ENCODE data around the gene ERC1. TPM values are rescaled to one million over a fixed set of nuclear protein-coding genes. Genes with fewer than 3 reads are reported as not detected.

Gene ERC1
- total RNA-seq (2022; extraction: Qiagen RNA extraction): 12.0 to 16.8 TPM (median 14.1 TPM) in 5 replicates

GRCh38 chr12:990661-991349 is at the start of gene ERC1:
Gene ERC1, plus strand, starts transcription at chr12:991223. Its CDS starts 36,681 bp downstream, at chr12:1027904.

GRCh38 chr12:949453-950191 is 41.4 kb upstream of the ERC1 start, which contains the start of gene RAD52:
Gene RAD52, minus strand, starts transcription at chr12:949694. Its CDS starts 16,636 bp downstream, at chr12:933058.

Other genes starting within 250 kb of the ERC1 start
- gene WNK1, start 238.6 kb upstream of the ERC1 start, total RNA-seq (2022; extraction: Qiagen RNA extraction): 77.7 to 109 TPM (median 97.1 TPM) in 5 replicates
- 9.2 to 11.6 TPM (median 9.9 TPM) in 5 replicates for gene RAD52, start 41.5 kb upstream of the ERC1 start, total RNA-seq (2022; extraction: Qiagen RNA extraction)